Measurements from ENCODE around the gene PRRC2B.
"Not testable (repeated sequence)": the region's sequence is repeated elsewhere in the genome, so short reads cannot be mapped to it uniquely, and the experiment has no call there.

GRCh38 chr9:131374638-131375037, 19.2 kb upstream of the PRRC2B start:
- TF ChIP-seq EZH2 (IDR thresholded peaks at IDR 0.05; ENCODE audit: insufficient read depth, poor library complexity, severe bottlenecking); EZH2phosphoT487 (IDR thresholded peaks at IDR 0.05; ENCODE audit: insufficient read depth, low read depth): not testable (repeated sequence)
